OCI-LY1 (cell line): ENCODE measurements around the gene ZNF197.

Experiments
- CTCF ChIP-seq: fragments of 200-600 bp; sonication (generic), shearing (Covaris generic); IDR thresholded peaks from 2 replicates; pipeline ENCODE4 v1.5.1; 2017; ENCODE audit warnings: mild to moderate bottlenecking, antibody characterized with exemption, low read length, moderate library complexity, mixed read lengths
- EZH2 ChIP-seq: fragments of 200-600 bp; sonication (generic), shearing (Covaris generic); IDR thresholded peaks from 2 replicates; pipeline ENCODE4 v1.8.0; 2017; ENCODE audit warnings: borderline replicate concordance, mixed run types, mild to moderate bottlenecking, antibody characterized with exemption, low read length, moderate library complexity, mixed read lengths

GRCh38 chr3:44678480-44679116 lies 53.8 kb downstream of the ZNF197 start:
- TF ChIP-seq CTCF (no peak), EZH2 (no peak)
